ENCODE results near the gene BEST1. TPM values are rescaled to one million over a fixed set of nuclear protein-coding genes. Genes with fewer than 3 reads are reported as not detected.
A peak's percentile ranks its signal among the peaks of the same experiment; 100 is the strongest.

BEST1 gene
- total and polyA plus RNA-seq, 8 donors, result 3.8 to 14.6 (median 6.6) TPM

GRCh38 chr11:61985869-61986268, 35.7 kb downstream of the BEST1 start:
- Histone ChIP-seq H3K36me3 (no peaks in the 10 kb centered on the region), H3K27me3 (no peaks in the 10 kb centered on the region), H3K4me3 (no peak overlapping the region), H3K4me1 (peaks cover 0 to 10% of the 10 kb centered on the region in 2 donors), H3K27ac (no peak overlapping the region), H3K9me3 (peaks cover 0 to 2% of the 10 kb centered on the region in 2 donors)
- ATAC-seq (peak; percentile 96), DNase-seq (peak in 1 of 4 donors; percentile 57)
- TF ChIP-seq CTCF (IDR thresholded peaks at IDR 0.05), result no peak
- intact Hi-C loops (cut with DNase I), result no loop called here

DNA sequence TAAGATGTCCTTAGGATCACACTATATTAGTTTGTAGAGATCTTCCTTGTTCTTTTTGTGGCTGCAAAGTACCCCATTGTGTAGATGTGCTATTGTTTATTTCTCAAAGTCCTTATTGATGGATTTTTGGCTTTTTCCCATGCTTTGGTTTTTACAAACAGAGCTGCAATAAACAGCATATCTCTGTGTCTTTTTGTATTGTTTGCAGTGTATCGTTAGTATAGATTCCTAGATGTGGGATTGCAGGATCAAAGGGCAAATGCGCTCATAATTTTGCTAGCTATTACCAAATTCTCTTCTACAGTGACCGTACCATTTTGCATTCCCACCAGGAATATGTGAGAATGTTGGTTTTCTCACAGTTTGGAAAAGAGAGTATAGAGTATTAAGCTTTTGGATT, 44.8 kb downstream of the BEST1 start:
- no peak for DNase-seq
- Histone ChIP-seq H3K4me1 (no peaks in the 10 kb centered on the region), H3K27me3 (no peaks in the 10 kb centered on the region), H3K36me3 (no peaks in the 10 kb centered on the region), H3K27ac (no peak overlapping the region), H3K4me3 (no peak overlapping the region), H3K9me3 (peaks cover 0 to 13% of the 10 kb centered on the region in 2 donors)
- no peak for TF ChIP-seq CTCF (IDR thresholded peaks at IDR 0.05)
- intact Hi-C loops (cut with DNase I), result no loop called here
- no peak for ATAC-seq

DNA sequence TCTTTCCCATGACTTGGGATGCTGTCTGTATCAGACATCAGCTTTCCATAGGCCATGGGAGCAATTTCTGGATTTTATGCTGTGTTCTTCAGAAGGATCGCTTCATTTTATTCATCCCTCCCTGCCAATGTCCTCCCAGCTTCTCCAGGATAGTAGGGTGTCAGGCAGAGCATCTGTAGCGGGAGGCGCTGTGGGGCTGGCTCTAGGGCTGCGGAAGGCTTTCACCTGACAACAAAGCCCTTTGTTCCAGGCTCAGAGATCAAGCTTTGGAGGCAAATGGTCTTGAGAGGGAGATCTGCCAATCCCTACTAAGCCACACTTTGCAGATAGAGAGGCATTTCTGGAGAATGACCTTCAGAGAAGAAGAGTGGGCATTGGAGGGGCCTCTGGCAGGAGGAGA, 46.8 kb downstream of the BEST1 start:
- no peak overlapping the region for H3K27ac ChIP-seq
- no peaks in the 10 kb centered on the region for H3K27me3 ChIP-seq
- no peak for ATAC-seq
- intact Hi-C loops (cut with DNase I), result no loop called here
- H3K4me3 ChIP-seq, result no peak overlapping the region
- peaks cover 0 to 15% of the 10 kb centered on the region in 2 donors for H3K9me3 ChIP-seq
- TF ChIP-seq CTCF (IDR thresholded peaks at IDR 0.05), result no peak
- DNase-seq, result peak in 1 of 4 donors; percentile 12
- no peaks in the 10 kb centered on the region for H3K36me3 ChIP-seq
- H3K4me1 ChIP-seq, result peaks cover 0 to 9% of the 10 kb centered on the region in 2 donors

DNA sequence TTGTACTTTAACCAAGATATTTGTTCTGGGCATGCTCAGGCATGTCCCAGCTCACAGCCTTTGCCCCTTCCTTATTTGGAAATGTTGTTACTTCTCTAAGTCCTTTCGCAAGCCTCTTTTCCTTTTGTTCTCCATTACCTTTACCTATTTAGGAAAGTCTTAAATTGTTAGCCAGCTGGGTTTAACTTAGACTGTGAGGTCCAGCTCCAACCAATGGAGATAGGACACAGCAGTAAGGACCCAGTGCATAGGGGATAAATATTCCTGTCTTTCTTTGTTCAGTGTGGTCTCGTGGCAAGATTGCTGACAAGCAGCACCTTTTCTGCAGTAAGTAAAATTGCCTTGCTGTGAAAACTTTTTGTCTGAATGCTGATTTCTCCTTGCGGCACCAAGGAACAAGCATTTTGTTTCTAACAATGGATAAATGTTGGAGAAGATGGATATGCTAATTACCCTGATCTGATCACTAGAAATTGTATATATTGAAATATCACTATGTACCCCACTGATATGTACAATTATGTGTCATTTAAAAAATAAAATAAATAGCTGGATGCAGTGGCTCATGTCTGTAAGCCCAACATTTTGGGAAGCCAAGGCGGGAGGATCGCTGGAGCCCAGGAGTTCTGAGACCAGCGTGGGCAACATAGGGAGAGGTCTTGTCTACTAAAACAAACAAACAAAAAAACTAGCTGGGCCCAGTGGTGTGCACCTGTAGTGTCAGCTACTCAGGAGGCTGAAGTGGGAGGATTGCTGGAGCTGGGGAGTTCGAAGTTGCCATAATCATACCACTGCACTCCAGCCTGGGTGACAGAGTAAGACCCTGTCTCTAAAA, 49.2 kb downstream of the BEST1 start:
- Histone ChIP-seq H3K9me3 (peaks cover 0 to 13% of the 10 kb centered on the region in 2 donors), H3K4me3 (no peak overlapping the region), H3K4me1 (peaks cover 0 to 21% of the 10 kb centered on the region in 2 donors), H3K27me3 (no peaks in the 10 kb centered on the region), H3K36me3 (no peaks in the 10 kb centered on the region), H3K27ac (no peak overlapping the region)
- intact Hi-C loops (cut with DNase I), result no loop called here
- ATAC-seq, result no peak
- TF ChIP-seq CTCF (IDR thresholded peaks at IDR 0.05), result no peak
- DNase-seq, result peak in 1 of 4 donors; percentile 6

DNA sequence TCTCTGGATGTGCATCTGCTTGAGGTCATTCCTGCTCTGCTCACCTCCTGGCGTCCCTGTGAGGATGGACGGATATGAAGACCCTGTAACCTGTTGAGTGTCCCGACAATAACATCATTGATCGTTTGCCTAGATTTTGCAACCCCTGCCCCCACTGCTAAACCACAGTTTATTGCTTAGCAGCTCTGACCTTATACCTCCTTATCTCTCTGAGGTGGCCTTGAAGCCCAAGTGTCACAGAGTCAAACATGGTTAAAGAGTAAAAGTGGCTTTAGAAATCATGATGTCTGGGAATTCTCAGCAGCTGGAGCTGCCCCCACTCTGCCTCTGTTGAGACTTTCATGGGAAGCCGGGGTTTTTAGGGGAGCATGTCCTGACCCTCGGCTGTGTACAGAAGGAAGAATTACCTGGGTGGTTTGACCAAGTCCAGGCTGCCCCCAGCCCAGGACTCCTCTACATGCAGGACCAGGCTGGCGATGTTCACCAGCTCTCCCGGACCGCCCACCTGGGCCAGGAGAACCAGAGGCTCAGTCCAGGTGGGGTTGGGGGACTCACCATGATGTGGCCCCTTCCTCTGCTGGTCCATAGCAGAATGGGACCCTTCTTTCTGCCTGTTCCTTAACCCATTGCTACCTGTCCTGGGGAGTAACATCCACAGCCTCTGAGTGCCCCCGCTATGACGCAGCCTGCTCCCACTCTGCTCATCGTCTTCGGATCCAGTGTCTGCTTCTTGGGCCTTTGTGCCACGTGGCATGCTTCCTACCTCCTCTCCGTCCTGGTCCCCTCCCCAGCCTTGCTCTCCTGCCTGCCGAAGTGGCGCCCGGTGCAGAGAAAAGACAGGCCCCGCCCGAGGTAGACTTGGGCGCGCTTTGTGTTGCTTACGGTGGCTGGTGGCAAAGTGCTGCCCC, 50.6 kb downstream of the BEST1 start:
- Histone ChIP-seq H3K4me3 (no peak overlapping the region), H3K9me3 (peaks cover 0 to 13% of the 10 kb centered on the region in 2 donors), H3K27ac (no peak overlapping the region), H3K4me1 (peaks cover 0 to 35% of the 10 kb centered on the region in 2 donors), H3K27me3 (no peaks in the 10 kb centered on the region), H3K36me3 (no peaks in the 10 kb centered on the region)
- intact Hi-C loops (cut with DNase I), result no loop called here
- ATAC-seq, result no peak
- DNase-seq, result peak in 1 of 4 donors; percentile 54
- no peak for TF ChIP-seq CTCF (IDR thresholded peaks at IDR 0.05)

Data from left lung (tissue), 10 donors.